Calu3 (cell line): Measurements from ENCODE around the gene TTLL5. TPM values are rescaled to one million over a fixed set of nuclear protein-coding genes. Genes with fewer than 3 reads are reported as not detected.

ENCODE experiments used
- BruUV-seq: library from RNA; stranded (reverse); fragments of 400-500 nt; replicated peaks from 2 replicates; lab custom pipeline; 2021; lab: Mats Ljungman, UMichigan
- CTCF ChIA-PET: fragments of 300-600 bp; sonication (Branson Sonifier 250); formaldehyde crosslinking; loops from one replicate; lab custom pipeline; 2022; ENCODE audit warnings: antibody characterized with exemption; lab: Charles Lee
- DNase-seq: peaks from one replicate; pipeline ENCODE4 v3.0.0; 2022
- H3K27ac Mint-ChIP-seq: one replicate; pipeline ENCODE4 v1.8.0; 2022; ENCODE audit warnings: mixed read lengths; ENCODE audit not compliant: unreplicated experiment
- H3K27me3 Mint-ChIP-seq: one replicate; pipeline ENCODE4 v1.8.0; 2022; ENCODE audit warnings: mixed read lengths; ENCODE audit not compliant: unreplicated experiment
- H3K36me3 Mint-ChIP-seq: one replicate; pipeline ENCODE4 v1.8.0; 2022; ENCODE audit warnings: mild to moderate bottlenecking, moderate library complexity, mixed read lengths; ENCODE audit not compliant: insufficient read depth, unreplicated experiment
- H3K4me1 Mint-ChIP-seq: one replicate; pipeline ENCODE4 v1.8.0; 2022; ENCODE audit warnings: mild to moderate bottlenecking, low read depth, mixed read lengths; ENCODE audit not compliant: unreplicated experiment
- H3K4me3 Mint-ChIP-seq: one replicate; pipeline ENCODE4 v1.8.0; 2022; ENCODE audit warnings: mild to moderate bottlenecking, low read depth, moderate library complexity, mixed read lengths; ENCODE audit not compliant: unreplicated experiment
- H3K9me3 Mint-ChIP-seq: one replicate; pipeline ENCODE4 v1.8.0; 2022; ENCODE audit warnings: low read depth, mixed read lengths; ENCODE audit not compliant: unreplicated experiment
- intact Hi-C: fragments of 100-400 bp; cut with micrococcal nuclease; formaldehyde crosslinking; loops from one replicate; pipeline ENCODE4 v1.10.0; 2022; ENCODE audit not compliant: unreplicated experiment
- total RNA-seq: library from RNA; stranded (reverse); gene quantifications from 2 replicates; pipeline ENCODE4 v1.2.3, GENCODE V29; 2022
- TF ChIP-seq, protein P1 (sequence below): fragments of 200-600 bp; IDR thresholded peaks from one replicate; pipeline ENCODE4 v1.8.0; 2022; ENCODE audit warnings: antibody characterized with exemption; ENCODE audit not compliant: unreplicated experiment

TTLL5 gene
- total RNA-seq, 1 experiment from 2014 or later = 47.5 TPM

DNA sequence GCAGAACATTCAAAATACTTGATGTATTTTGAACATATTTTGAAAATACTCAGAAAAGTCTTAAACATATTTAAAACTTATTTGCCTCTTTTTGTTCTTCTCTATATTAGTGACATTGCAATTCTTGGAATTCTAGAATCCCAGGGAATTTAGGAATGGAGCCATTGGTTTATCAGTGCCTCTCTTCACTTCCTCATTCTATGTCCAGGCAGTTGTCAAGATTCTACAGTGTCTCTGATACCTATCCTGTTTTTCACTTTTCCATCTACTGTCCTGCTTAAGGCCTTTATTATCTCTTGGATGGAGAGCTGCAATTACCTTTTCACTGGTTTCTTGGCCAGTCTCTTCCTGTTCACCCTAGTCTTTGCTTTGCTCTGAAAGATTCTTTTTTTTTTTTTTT, 144.6 kb downstream of the TTLL5 start:
- BruUV-seq = no TSS peak
- Mint-ChIP-seq H3K4me1 (no peaks in the 10 kb centered on the region), H3K27ac (no peak overlapping the region), H3K27me3 (no peaks in the 10 kb centered on the region), H3K9me3 (no peaks in the 10 kb centered on the region), H3K4me3 (no peak overlapping the region), H3K36me3 (no peaks in the 10 kb centered on the region)
- TF ChIP-seq, protein P1, sequence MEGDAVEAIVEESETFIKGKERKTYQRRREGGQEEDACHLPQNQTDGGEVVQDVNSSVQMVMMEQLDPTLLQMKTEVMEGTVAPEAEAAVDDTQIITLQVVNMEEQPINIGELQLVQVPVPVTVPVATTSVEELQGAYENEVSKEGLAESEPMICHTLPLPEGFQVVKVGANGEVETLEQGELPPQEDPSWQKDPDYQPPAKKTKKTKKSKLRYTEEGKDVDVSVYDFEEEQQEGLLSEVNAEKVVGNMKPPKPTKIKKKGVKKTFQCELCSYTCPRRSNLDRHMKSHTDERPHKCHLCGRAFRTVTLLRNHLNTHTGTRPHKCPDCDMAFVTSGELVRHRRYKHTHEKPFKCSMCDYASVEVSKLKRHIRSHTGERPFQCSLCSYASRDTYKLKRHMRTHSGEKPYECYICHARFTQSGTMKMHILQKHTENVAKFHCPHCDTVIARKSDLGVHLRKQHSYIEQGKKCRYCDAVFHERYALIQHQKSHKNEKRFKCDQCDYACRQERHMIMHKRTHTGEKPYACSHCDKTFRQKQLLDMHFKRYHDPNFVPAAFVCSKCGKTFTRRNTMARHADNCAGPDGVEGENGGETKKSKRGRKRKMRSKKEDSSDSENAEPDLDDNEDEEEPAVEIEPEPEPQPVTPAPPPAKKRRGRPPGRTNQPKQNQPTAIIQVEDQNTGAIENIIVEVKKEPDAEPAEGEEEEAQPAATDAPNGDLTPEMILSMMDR = no peak
- intact Hi-C loops = no loop called here
- CTCF ChIA-PET = interaction anchor here (0.7 kb wide), 2 partner anchors 9 to 62 kb away, joined by 4 to 5 read pairs; no protein-coding TSS in a partner anchor
- no peak for DNase-seq

DNA sequence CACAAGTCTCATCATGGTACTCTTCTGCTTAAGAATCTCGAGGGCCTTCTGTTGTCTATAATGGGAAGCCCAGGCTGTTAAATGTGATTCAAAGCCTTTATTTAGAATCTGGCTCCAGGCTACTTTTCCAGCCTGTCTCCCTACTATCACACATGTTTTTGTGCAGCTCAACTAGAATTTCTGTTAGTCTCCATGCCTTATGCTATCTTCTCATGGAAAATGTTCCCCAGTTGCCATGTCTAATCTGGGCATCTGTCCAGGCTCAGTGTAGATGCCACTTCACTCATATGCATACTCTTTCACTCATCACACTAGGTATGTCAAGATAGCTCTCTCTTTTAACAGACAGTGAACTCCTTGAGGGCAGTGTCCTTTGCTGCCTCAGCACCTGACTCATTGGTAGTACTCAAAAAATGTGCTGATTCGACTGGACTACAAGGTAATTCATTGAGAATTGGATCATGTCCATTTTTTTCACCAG, 145.3 kb downstream of the TTLL5 start:
- no peak overlapping the region for H3K27ac Mint-ChIP-seq
- H3K4me3 Mint-ChIP-seq = no peak overlapping the region
- CTCF ChIA-PET = interaction anchor here (0.7 kb wide), 2 partner anchors 10 to 62 kb away, joined by 4 to 5 read pairs; no protein-coding TSS in a partner anchor
- no peaks in the 10 kb centered on the region for H3K4me1 Mint-ChIP-seq
- H3K36me3 Mint-ChIP-seq = no peaks in the 10 kb centered on the region
- BruUV-seq = no TSS peak
- DNase-seq = no peak
- no peaks in the 10 kb centered on the region for H3K27me3 Mint-ChIP-seq
- no peaks in the 10 kb centered on the region for H3K9me3 Mint-ChIP-seq
- intact Hi-C loops = no loop called here
- TF ChIP-seq, protein P1 = no peak

DNA sequence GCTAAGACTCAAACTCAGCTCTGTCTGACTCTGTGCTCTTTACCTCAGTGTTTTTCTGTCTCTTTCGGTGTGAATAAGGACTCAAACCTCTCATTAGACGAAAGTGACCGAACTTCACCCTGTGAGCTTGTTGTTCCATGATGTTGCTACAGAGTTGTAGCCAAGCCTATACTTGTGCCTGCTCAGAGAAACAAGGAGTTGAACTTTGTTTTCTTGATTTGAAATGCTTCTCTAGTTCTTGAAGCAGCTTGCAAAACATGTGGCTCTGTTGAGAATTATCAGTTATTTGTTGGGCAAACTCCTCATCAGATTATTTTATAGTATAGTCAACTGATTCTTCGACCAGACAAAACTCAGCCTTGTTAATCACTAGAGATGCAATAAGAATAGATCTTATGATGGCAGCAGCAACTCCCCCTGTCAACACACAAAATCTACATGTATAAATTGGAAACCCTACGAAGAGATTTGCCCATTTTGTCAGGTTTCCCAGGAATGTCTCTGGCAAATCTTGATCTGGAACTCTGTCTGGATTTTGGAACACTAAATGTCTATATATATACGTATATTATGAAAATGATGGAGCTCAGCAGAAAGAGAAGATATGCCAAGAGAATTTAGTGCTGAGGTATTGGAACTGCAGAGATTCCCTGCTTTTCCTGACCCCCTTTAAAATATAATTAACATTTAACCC, 146.8 kb downstream of the TTLL5 start:
- no peak for DNase-seq
- H3K9me3 Mint-ChIP-seq = no peaks in the 10 kb centered on the region
- no TSS peak for BruUV-seq
- intact Hi-C loops = no loop called here
- CTCF ChIA-PET = no interaction called here
- H3K4me1 Mint-ChIP-seq = no peaks in the 10 kb centered on the region
- no peak overlapping the region for H3K4me3 Mint-ChIP-seq
- TF ChIP-seq, protein P1 = no peak
- H3K36me3 Mint-ChIP-seq = no peaks in the 10 kb centered on the region
- H3K27ac Mint-ChIP-seq = no peak overlapping the region
- H3K27me3 Mint-ChIP-seq = no peaks in the 10 kb centered on the region

DNA sequence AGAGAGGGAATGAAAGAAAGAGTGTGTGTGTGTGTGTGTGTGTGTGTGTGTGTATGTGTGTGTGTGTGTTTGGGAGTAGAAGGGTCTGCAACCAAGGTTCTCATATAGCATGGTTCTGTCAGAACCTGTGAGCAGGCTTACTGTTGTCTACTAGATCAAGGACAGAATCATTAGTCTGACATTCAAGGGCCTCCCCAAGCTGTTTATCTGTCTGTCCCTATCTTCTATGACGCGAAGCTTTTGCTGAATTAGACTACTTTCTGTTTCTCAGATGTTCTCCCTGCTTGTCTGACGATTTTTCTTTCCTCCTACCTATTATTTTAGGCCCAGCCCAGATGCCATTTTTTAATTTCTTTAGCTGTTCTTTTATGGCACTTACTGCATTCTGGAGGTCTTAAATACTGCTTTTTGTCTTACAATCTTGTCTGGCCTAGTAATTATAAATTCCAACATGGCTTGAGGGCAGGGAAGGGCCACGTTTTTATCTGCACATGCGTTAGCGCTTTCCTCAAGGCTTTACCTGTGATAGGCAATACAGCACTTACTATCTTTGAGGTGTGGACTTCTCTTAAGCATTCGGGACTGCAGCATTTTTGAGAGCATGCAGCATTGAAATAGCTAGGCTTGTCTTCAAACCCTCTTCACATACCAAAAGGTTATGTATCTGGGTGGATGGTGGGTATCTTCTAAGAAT, 150.2 kb downstream of the TTLL5 start:
- DNase-seq = no peak
- Mint-ChIP-seq H3K4me3 (no peak overlapping the region), H3K27me3 (no peaks in the 10 kb centered on the region), H3K36me3 (no peaks in the 10 kb centered on the region), H3K9me3 (no peaks in the 10 kb centered on the region), H3K4me1 (no peaks in the 10 kb centered on the region), H3K27ac (no peak overlapping the region)
- CTCF ChIA-PET = interaction anchor here (0.8 kb wide), 1 partner anchor 95 kb away, joined by 5 read pairs; no protein-coding TSS in a partner anchor
- BruUV-seq = no TSS peak
- intact Hi-C loops = no loop called here
- TF ChIP-seq, protein P1 = no peak
